ENCODE data around the gene MIPEP.

MIPEP gene

DNA sequence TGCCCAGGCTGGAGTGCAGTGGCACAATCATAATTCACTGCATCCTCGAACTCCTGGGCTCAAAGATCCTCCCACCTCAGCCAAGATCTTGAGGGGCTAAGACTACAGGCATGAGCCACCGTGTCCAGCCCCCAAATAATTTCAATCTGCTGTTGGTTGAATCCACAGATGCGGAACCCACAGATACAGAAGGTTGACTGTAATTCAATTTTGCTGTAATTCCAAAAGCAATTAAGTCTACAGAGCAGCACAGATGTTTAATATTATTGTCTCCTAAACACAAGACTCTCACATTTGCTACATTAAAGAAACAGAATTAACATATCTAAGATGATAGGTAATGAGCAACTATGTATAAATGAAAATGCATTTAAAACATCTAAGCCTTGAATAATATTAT is 75.6 kb downstream of the MIPEP start:
- DNase-seq = no peak
- Histone ChIP-seq H3K9me3 (ENCODE audit: control extremely low read depth in 1 of 5, control insufficient read depth in 4 of 5, insufficient read depth in 2 of 5, low read depth in 1 of 5, low read length in 4 of 5) (no peaks in the 10 kb centered on the region), H3K36me3 (ENCODE audit: control insufficient read depth in 4 of 4, insufficient read depth in 4 of 4, low read length in 3 of 4) (no peaks in the 10 kb centered on the region), H3K27me3 (replicated peaks in 2 of 5; ENCODE audit: control insufficient read depth in 4 of 5, insufficient read depth in 5 of 5, low read length in 4 of 5) (no peaks in the 10 kb centered on the region), H3K27ac (ENCODE audit: insufficient read depth in 1 of 2, low read depth in 1 of 2, low read length in 2 of 2, poor library complexity in 1 of 2, severe bottlenecking in 2 of 2) (no peak overlapping the region), H3K4me3 (ENCODE audit: control insufficient read depth in 1 of 7, extremely low read depth in 1 of 7, insufficient read depth in 4 of 7, low read depth in 2 of 7, low read length in 6 of 7) (no peak overlapping the region), H3K4me1 (ENCODE audit: control extremely low read depth in 1 of 4, control insufficient read depth in 4 of 4, insufficient read depth in 4 of 4, low read length in 3 of 4) (peaks cover 2 to 14% (median 6%) of the 10 kb centered on the region in 4 experiments)
- 94% methylated on average over 2 of the region's 3 CpGs for WGBS (ENCODE audit: insufficient coverage)
- POLR2A ChIA-PET = no interaction called here
- CTCF ChIA-PET = no interaction called here

DNA sequence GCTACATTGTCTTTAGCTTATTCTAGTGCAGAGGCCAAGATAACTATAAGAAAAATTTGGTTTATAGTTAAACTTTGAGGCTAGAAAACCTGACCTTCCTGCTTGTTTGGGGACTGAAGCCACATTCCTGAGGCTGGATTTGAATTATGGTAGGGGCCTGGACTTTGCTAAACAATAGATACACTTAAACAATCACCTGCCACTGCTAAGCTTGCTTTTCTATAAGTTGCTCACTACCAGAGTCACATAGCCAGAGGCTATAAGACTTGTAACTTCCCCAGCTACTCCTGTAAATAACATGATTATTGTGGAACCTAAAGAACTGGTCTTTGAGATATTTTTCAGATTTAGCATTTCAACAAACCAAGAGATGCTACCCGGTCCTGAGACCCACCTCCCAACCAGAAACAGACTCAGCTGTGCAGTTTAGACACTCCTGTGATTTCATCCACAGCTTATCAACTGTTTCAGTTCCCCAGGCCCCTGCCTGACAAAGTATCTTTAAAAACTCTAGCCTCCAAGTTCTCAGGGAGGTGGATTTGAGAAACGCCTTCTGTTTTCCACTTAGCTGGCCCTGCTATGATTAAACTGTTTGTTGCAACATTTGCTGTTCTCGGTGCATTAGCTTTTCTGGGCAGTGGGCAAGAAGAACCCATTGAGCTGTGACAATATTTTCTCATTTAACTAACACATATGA is 77.7 kb downstream of the MIPEP start:
- 86% methylated on average over 3 of the region's 3 CpGs for whole genome bisulfite sequencing (ENCODE audit: insufficient coverage)
- ChIA-PET POLR2A (no interaction called here), CTCF (interaction anchor here (0.8 to 1.9 kb wide), 10 partner anchors 8 to 88 kb away, joined by 3 to 8 read pairs (median 4); no protein-coding TSS in a partner anchor)
- no peaks in the 10 kb centered on the region for H3K27me3 ChIP-seq (replicated peaks in 2 of 5; ENCODE audit: control insufficient read depth in 4 of 5, insufficient read depth in 5 of 5, low read length in 4 of 5)
- no peak overlapping the region for H3K27ac ChIP-seq (ENCODE audit: insufficient read depth in 1 of 2, low read depth in 1 of 2, low read length in 2 of 2, poor library complexity in 1 of 2, severe bottlenecking in 2 of 2)
- H3K4me1 ChIP-seq (ENCODE audit: control extremely low read depth in 1 of 4, control insufficient read depth in 4 of 4, insufficient read depth in 4 of 4, low read length in 3 of 4) = no peaks in the 10 kb centered on the region
- H3K36me3 ChIP-seq (ENCODE audit: control insufficient read depth in 4 of 4, insufficient read depth in 4 of 4, low read length in 3 of 4) = no peaks in the 10 kb centered on the region
- no peaks in the 10 kb centered on the region for H3K9me3 ChIP-seq (ENCODE audit: control extremely low read depth in 1 of 5, control insufficient read depth in 4 of 5, insufficient read depth in 2 of 5, low read depth in 1 of 5, low read length in 4 of 5)
- DNase-seq = no peak
- H3K4me3 ChIP-seq (ENCODE audit: control insufficient read depth in 1 of 7, extremely low read depth in 1 of 7, insufficient read depth in 4 of 7, low read depth in 2 of 7, low read length in 6 of 7) = no peak overlapping the region

DNA sequence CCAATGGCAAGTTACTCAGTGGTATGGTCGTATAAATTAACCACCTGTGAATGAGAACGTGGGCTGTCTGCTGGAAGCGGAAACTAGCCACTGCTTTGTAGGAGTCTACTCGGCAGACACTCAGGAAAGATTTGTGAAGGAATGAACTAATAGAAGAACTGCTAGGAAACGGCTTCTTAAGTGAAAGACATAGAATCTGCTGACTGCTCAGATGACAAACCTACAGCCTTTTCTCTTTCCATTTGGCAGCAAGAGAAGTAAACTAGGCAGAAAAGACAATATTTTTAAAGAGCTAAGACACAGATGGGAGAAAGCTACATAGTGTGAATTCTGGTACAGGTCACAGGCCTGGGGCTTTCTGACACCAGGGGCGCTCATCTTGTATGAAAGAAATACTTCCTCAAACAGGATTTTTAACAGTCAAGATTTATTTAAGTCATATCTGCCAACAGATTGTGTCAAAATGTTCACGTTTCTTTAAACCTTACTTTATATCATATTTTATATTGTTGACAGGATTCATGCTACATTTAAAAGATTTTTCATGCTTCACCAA is 78.4 kb downstream of the MIPEP start:
- ChIA-PET CTCF (interaction anchor here (0.8 to 1.9 kb wide), 8 partner anchors 9 to 88 kb away, joined by 3 to 8 read pairs (median 4); no protein-coding TSS in a partner anchor), POLR2A (no interaction called here)
- peaks cover 0 to 2% (median 1%) of the 10 kb centered on the region in 4 experiments for H3K36me3 ChIP-seq (ENCODE audit: control insufficient read depth in 4 of 4, insufficient read depth in 4 of 4, low read length in 3 of 4)
- no peaks in the 10 kb centered on the region for H3K27me3 ChIP-seq (replicated peaks in 2 of 5; ENCODE audit: control insufficient read depth in 4 of 5, insufficient read depth in 5 of 5, low read length in 4 of 5)
- WGBS (ENCODE audit: insufficient coverage) = 98% methylated on average over 5 of the region's 7 CpGs
- no peaks in the 10 kb centered on the region for H3K9me3 ChIP-seq (ENCODE audit: control extremely low read depth in 1 of 5, control insufficient read depth in 4 of 5, insufficient read depth in 2 of 5, low read depth in 1 of 5, low read length in 4 of 5)
- H3K4me1 ChIP-seq (ENCODE audit: control extremely low read depth in 1 of 4, control insufficient read depth in 4 of 4, insufficient read depth in 4 of 4, low read length in 3 of 4) = no peaks in the 10 kb centered on the region
- H3K4me3 ChIP-seq (ENCODE audit: control insufficient read depth in 1 of 7, extremely low read depth in 1 of 7, insufficient read depth in 4 of 7, low read depth in 2 of 7, low read length in 6 of 7) = no peak overlapping the region
- H3K27ac ChIP-seq (ENCODE audit: insufficient read depth in 1 of 2, low read depth in 1 of 2, low read length in 2 of 2, poor library complexity in 1 of 2, severe bottlenecking in 2 of 2) = no peak overlapping the region
- DNase-seq = peak; percentile 13 to 61 (median 46)

DNA sequence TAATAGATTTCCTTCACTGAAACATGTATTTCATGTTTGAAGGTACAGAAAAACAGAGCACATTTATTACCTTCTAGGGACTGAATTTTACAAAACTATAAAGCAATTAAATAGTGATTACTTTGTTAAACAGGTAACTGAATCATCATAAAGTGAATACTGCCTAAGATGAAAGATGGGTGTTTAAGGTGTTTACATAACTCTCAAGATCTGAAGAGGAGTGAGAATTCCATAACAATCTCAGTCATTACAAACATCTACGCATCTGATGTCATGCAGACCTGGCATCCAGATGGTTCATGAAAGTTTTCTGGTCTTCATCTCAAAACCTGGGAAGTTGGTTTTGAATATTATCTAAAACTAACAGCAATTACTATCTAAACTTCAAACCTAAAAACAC is 80.4 kb downstream of the MIPEP start:
- Histone ChIP-seq H3K27ac (ENCODE audit: insufficient read depth in 1 of 2, low read depth in 1 of 2, low read length in 2 of 2, poor library complexity in 1 of 2, severe bottlenecking in 2 of 2) (no peak overlapping the region), H3K4me3 (ENCODE audit: control insufficient read depth in 1 of 7, extremely low read depth in 1 of 7, insufficient read depth in 4 of 7, low read depth in 2 of 7, low read length in 6 of 7) (no peak overlapping the region), H3K36me3 (ENCODE audit: control insufficient read depth in 4 of 4, insufficient read depth in 4 of 4, low read length in 3 of 4) (peaks cover 0 to 6% (median 3%) of the 10 kb centered on the region in 4 experiments), H3K4me1 (ENCODE audit: control extremely low read depth in 1 of 4, control insufficient read depth in 4 of 4, insufficient read depth in 4 of 4, low read length in 3 of 4) (no peaks in the 10 kb centered on the region), H3K9me3 (ENCODE audit: control extremely low read depth in 1 of 5, control insufficient read depth in 4 of 5, insufficient read depth in 2 of 5, low read depth in 1 of 5, low read length in 4 of 5) (no peaks in the 10 kb centered on the region), H3K27me3 (replicated peaks in 2 of 5; ENCODE audit: control insufficient read depth in 4 of 5, insufficient read depth in 5 of 5, low read length in 4 of 5) (no peaks in the 10 kb centered on the region)
- no CpG with 5 or more reads among the region's 1 CpG for WGBS (ENCODE audit: insufficient coverage)
- CTCF ChIA-PET = interaction anchor here (0.6 to 0.8 kb wide), 2 partner anchors 122 to 403 kb away, joined by 3 read pairs; no protein-coding TSS in a partner anchor
- POLR2A ChIA-PET = no interaction called here
- DNase-seq = no peak

DNA sequence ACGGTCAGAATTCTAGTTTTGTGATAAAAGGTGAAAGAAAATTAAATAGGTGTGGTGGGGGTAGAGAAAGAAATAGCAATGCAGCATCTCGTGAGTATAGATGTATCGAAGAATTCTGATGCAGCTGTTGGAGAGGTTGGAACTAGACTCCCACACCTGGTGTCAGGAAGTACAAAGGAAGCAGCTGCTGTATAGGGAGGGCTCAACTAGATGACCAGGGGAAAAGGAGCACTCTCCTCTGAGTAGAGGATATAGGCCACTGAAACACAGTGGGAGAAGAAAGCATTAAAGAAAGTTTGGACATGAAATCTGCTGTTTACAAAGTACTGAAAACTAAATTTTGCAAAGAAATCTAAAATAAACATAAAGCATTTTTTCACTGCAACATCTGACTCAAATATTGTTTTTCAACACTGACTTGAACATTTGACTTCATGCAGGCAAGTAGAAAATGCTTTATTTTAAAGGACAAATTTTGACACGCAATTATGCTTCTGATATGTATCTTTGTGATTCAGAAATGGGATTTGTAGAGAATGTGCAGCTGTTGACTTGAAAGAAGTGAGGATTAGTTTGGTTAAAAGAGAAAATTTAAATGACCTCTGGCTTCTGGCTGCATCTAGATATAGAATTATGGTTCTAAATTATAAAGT is 82.2 kb downstream of the MIPEP start:
- H3K27ac ChIP-seq (ENCODE audit: insufficient read depth in 1 of 2, low read depth in 1 of 2, low read length in 2 of 2, poor library complexity in 1 of 2, severe bottlenecking in 2 of 2) = no peak overlapping the region
- POLR2A ChIA-PET = no interaction called here

DNA sequence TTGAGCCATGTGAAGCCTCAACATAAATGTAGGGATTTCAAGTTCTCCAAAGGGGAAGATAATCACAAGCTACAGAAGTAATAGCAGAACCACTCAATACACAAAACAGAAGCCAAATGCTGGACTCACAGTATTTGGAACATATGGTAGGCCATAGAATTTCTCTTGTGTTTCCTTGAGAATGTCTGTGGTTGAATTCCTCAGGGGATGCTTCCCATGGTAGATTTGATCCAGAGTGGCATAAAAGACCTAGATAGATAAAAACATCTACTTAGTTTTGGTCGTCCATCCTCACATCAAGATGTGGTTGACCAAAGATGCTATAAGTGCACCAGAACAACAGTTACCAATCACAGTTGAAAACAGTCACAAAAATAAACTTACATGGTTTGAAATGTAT is 83.4 kb downstream of the MIPEP start:
- POLR2A ChIA-PET = no interaction called here
- WGBS (ENCODE audit: insufficient coverage) = 100% methylated on average over 1 of the region's 1 CpG
- no peaks in the 10 kb centered on the region for H3K4me1 ChIP-seq (ENCODE audit: control extremely low read depth in 1 of 4, control insufficient read depth in 4 of 4, insufficient read depth in 4 of 4, low read length in 3 of 4)
- no peak overlapping the region for H3K4me3 ChIP-seq (ENCODE audit: control insufficient read depth in 1 of 7, extremely low read depth in 1 of 7, insufficient read depth in 4 of 7, low read depth in 2 of 7, low read length in 6 of 7)
- no peak overlapping the region for H3K27ac ChIP-seq (ENCODE audit: insufficient read depth in 1 of 2, low read depth in 1 of 2, low read length in 2 of 2, poor library complexity in 1 of 2, severe bottlenecking in 2 of 2)
- DNase-seq = no peak
- H3K27me3 ChIP-seq (replicated peaks in 2 of 5; ENCODE audit: control insufficient read depth in 4 of 5, insufficient read depth in 5 of 5, low read length in 4 of 5) = no peaks in the 10 kb centered on the region
- CTCF ChIA-PET = no interaction called here
- H3K36me3 ChIP-seq (ENCODE audit: control insufficient read depth in 4 of 4, insufficient read depth in 4 of 4, low read length in 3 of 4) = peaks cover 0 to 8% (median 6%) of the 10 kb centered on the region in 4 experiments
- H3K9me3 ChIP-seq (ENCODE audit: control extremely low read depth in 1 of 5, control insufficient read depth in 4 of 5, insufficient read depth in 2 of 5, low read depth in 1 of 5, low read length in 4 of 5) = no peaks in the 10 kb centered on the region

More for the DNA sequence above, 82.2 kb downstream of the MIPEP start:
- Histone ChIP-seq H3K4me1 (ENCODE audit: control extremely low read depth in 1 of 4, control insufficient read depth in 4 of 4, insufficient read depth in 4 of 4, low read length in 3 of 4) (no peaks in the 10 kb centered on the region), H3K36me3 (ENCODE audit: control insufficient read depth in 4 of 4, insufficient read depth in 4 of 4, low read length in 3 of 4) (peaks cover 0 to 8% (median 3%) of the 10 kb centered on the region in 4 experiments), H3K27me3 (replicated peaks in 2 of 5; ENCODE audit: control insufficient read depth in 4 of 5, insufficient read depth in 5 of 5, low read length in 4 of 5) (no peaks in the 10 kb centered on the region), H3K9me3 (ENCODE audit: control extremely low read depth in 1 of 5, control insufficient read depth in 4 of 5, insufficient read depth in 2 of 5, low read depth in 1 of 5, low read length in 4 of 5) (no peaks in the 10 kb centered on the region), H3K4me3 (ENCODE audit: control insufficient read depth in 1 of 7, extremely low read depth in 1 of 7, insufficient read depth in 4 of 7, low read depth in 2 of 7, low read length in 6 of 7) (no peak overlapping the region)
- CTCF ChIA-PET = no interaction called here
- no peak for DNase-seq
- WGBS (ENCODE audit: insufficient coverage) = 70% methylated on average over 4 of the region's 4 CpGs

GRCh38 chr13:23805122-23805521 is 84.1 kb downstream of the MIPEP start:
- DNase-seq = no peak
- CTCF ChIA-PET = interaction anchor here (1.1 kb wide), 1 partner anchor 11 kb away, joined by 3 read pairs; no protein-coding TSS in a partner anchor
- H3K4me3 ChIP-seq (ENCODE audit: control insufficient read depth in 1 of 7, extremely low read depth in 1 of 7, insufficient read depth in 4 of 7, low read depth in 2 of 7, low read length in 6 of 7) = no peak overlapping the region
- POLR2A ChIA-PET = no interaction called here
- H3K27me3 ChIP-seq (replicated peaks in 2 of 5; ENCODE audit: control insufficient read depth in 4 of 5, insufficient read depth in 5 of 5, low read length in 4 of 5) = no peaks in the 10 kb centered on the region
- 100% methylated on average over 2 of the region's 5 CpGs for WGBS (ENCODE audit: insufficient coverage)
- no peak overlapping the region for H3K27ac ChIP-seq (ENCODE audit: insufficient read depth in 1 of 2, low read depth in 1 of 2, low read length in 2 of 2, poor library complexity in 1 of 2, severe bottlenecking in 2 of 2)
- no peaks in the 10 kb centered on the region for H3K9me3 ChIP-seq (ENCODE audit: control extremely low read depth in 1 of 5, control insufficient read depth in 4 of 5, insufficient read depth in 2 of 5, low read depth in 1 of 5, low read length in 4 of 5)
- peaks cover 0 to 8% (median 6%) of the 10 kb centered on the region in 4 experiments for H3K36me3 ChIP-seq (ENCODE audit: control insufficient read depth in 4 of 4, insufficient read depth in 4 of 4, low read length in 3 of 4)
- no peaks in the 10 kb centered on the region for H3K4me1 ChIP-seq (ENCODE audit: control extremely low read depth in 1 of 4, control insufficient read depth in 4 of 4, insufficient read depth in 4 of 4, low read length in 3 of 4)
